H1 (cell line): ENCODE results near the gene RNF220. TPM values are rescaled to one million over a fixed set of nuclear protein-coding genes. Genes with fewer than 3 reads are reported as not detected.
A peak's percentile ranks its signal among the peaks of the same experiment; 100 is the strongest.

ENCODE experiments used
- CTCF ChIA-PET: fragments of 300-600 bp; sonication (Branson Sonifier 250); formaldehyde crosslinking; loops from one replicate; lab custom pipeline; 2021; ENCODE audit not compliant: partially characterized antibody; lab: Charles Lee
- POLR2A ChIA-PET: fragments of 300-600 bp; sonication (Branson Sonifier 250); formaldehyde crosslinking; loops from one replicate; lab custom pipeline; 2021; ENCODE audit warnings: inconsistent platforms; ENCODE audit not compliant: partially characterized antibody; lab: Charles Lee
- DNase-seq, 2 experiments: peaks; one replicate each; pipeline versions ENCODE4 v3.0.0 to v3.0.0-alpha.2; 2010 to 2022; ENCODE audit warnings: low spot score in 2 of 2, low read depth in 1 of 2, mixed read lengths in 1 of 2
- FAIRE-seq: peaks from 2 replicates; lab custom pipeline; 2011; peaks lifted over from hg19 to GRCh38; lab: Jason Lieb, UNC
- H2AFZ ChIP-seq: 2 replicates; pipeline ENCODE4 v1.8.1; 2012; ENCODE audit warnings: low read length, inconsistent platforms
- H2AK5ac ChIP-seq: 2 replicates; pipeline ENCODE4 v1.6.1; 2013; ENCODE audit warnings: low read depth, low read length
- H2BK120ac ChIP-seq: replicated peaks from 2 replicates; pipeline ENCODE3; 2013; ENCODE audit warnings: low read depth, low read length, inconsistent platforms
- H2BK12ac ChIP-seq: 2 replicates; pipeline ENCODE4 v1.6.1; 2013; ENCODE audit warnings: low read depth, low read length
- H2BK15ac ChIP-seq: 2 replicates; pipeline ENCODE4 v1.6.1; 2013; ENCODE audit warnings: low read length
- H2BK20ac ChIP-seq: 2 replicates; pipeline ENCODE4 v1.6.1; 2013; ENCODE audit warnings: low read length
- H2BK5ac ChIP-seq: 2 replicates; pipeline ENCODE4 v1.6.1; 2013; ENCODE audit warnings: low read depth, low read length
- H3K14ac ChIP-seq: 2 replicates; pipeline ENCODE4 v1.6.1; 2013; ENCODE audit warnings: inconsistent platforms; ENCODE audit not compliant: insufficient read length
- H3K18ac ChIP-seq: 2 replicates; pipeline ENCODE4 v1.6.1; 2013; ENCODE audit warnings: low read length; ENCODE audit errors: extremely low read depth
- H3K23ac ChIP-seq: 2 replicates; pipeline ENCODE4 v1.6.1; 2013; ENCODE audit warnings: inconsistent platforms; ENCODE audit not compliant: insufficient read length
- H3K23me2 ChIP-seq: 2 replicates; pipeline ENCODE4 v1.6.1; 2013; ENCODE audit warnings: low read depth, low read length
- H3K27ac ChIP-seq: 2 replicates; pipeline ENCODE4 v1.6.1; 2011; ENCODE audit warnings: low read depth, low read length, inconsistent platforms
- H3K27me3 ChIP-seq, 4 experiments: replicated peaks in 1 of 4; 1 replicate in 1 of 4; 2 replicates in 3 of 4; pipeline versions ENCODE4 v1.6.1 to v1.8.1; 2011 to 2013; ENCODE audit warnings: low read length in 3 of 4, mild to moderate bottlenecking in 3 of 4, inconsistent platforms in 2 of 4, mixed read lengths in 2 of 4, moderate library complexity in 1 of 4; ENCODE audit not compliant: control insufficient read depth in 3 of 4, insufficient read depth in 3 of 4; ENCODE audit errors: extremely low read depth in 1 of 4
- H3K36me3 ChIP-seq, 4 experiments: 2 replicates each; pipeline versions ENCODE4 v1.6.1 to v1.8.1; 2011 to 2013; ENCODE audit warnings: mild to moderate bottlenecking in 4 of 4, low read length in 3 of 4, moderate library complexity in 2 of 4, control low read depth in 1 of 4, inconsistent platforms in 1 of 4; ENCODE audit not compliant: insufficient read depth in 4 of 4, control insufficient read depth in 2 of 4
- H3K4ac ChIP-seq: replicated peaks from 2 replicates; pipeline ENCODE3; 2013; ENCODE audit warnings: low read length, low read depth, mixed read lengths, inconsistent platforms; ENCODE audit not compliant: insufficient read length
- H3K4me1 ChIP-seq, 4 experiments: replicated peaks in 1 of 4; 1 replicate in 1 of 4; 2 replicates in 3 of 4; pipeline versions ENCODE4 v1.6.1 to v1.8.1; 2011 to 2013; ENCODE audit warnings: low read length in 3 of 4, inconsistent platforms in 2 of 4, mixed read lengths in 1 of 4; ENCODE audit not compliant: insufficient read depth in 4 of 4, control insufficient read depth in 3 of 4
- H3K4me2 ChIP-seq, 2 experiments: 2 replicates each; pipeline versions ENCODE4 v1.6.1 to v1.8.1; 2011 to 2013; ENCODE audit warnings: low read depth in 2 of 2, low read length in 2 of 2, control low read depth in 1 of 2, inconsistent platforms in 1 of 2, mild to moderate bottlenecking in 1 of 2; ENCODE audit not compliant: insufficient read depth in 1 of 2
- H3K4me3 ChIP-seq, 4 experiments: fragments of 200-600, 300-600 bp in 1 of 4; sonication (generic), shearing (Covaris generic), sonication (Bioruptor Twin) in 1 of 4; 2 replicates each; pipeline versions ENCODE4 v1.5.1 to v1.8.1; 2011 to 2016; ENCODE audit warnings: low read length in 4 of 4, low read depth in 3 of 4, control low read depth in 2 of 4, inconsistent platforms in 2 of 4, mild to moderate bottlenecking in 2 of 4, mixed read lengths in 1 of 4, moderate library complexity in 1 of 4; ENCODE audit not compliant: insufficient read depth in 2 of 4; ENCODE audit errors: extremely low read depth in 1 of 4
- H3K56ac ChIP-seq: replicated peaks from 2 replicates; pipeline ENCODE3; 2013; ENCODE audit warnings: low read depth, mild to moderate bottlenecking, mixed read lengths, low read length, inconsistent platforms; ENCODE audit not compliant: insufficient read length
- H3K79me1 ChIP-seq: 2 replicates; pipeline ENCODE4 v1.6.1; 2013; ENCODE audit warnings: low read depth, low read length, control low read depth
- H3K79me2 ChIP-seq, 2 experiments: 2 replicates each; pipeline versions ENCODE4 v1.6.1 to v1.8.1; 2012 to 2013; ENCODE audit warnings: low read length in 2 of 2, mild to moderate bottlenecking in 2 of 2, inconsistent platforms in 1 of 2; ENCODE audit not compliant: insufficient read depth in 2 of 2, control insufficient read depth in 1 of 2
- H3K9ac ChIP-seq, 4 experiments: replicated peaks in 1 of 4; 1 replicate in 1 of 4; 2 replicates in 3 of 4; pipeline versions ENCODE4 v1.6.1 to v1.8.1; 2011 to 2013; ENCODE audit warnings: low read depth in 3 of 4, low read length in 3 of 4, control low read depth in 2 of 4, mild to moderate bottlenecking in 2 of 4, moderate library complexity in 2 of 4, inconsistent platforms in 1 of 4; ENCODE audit errors: extremely low read depth in 1 of 4
- H3K9me3 ChIP-seq, 2 experiments: 2 replicates each; pipeline versions ENCODE4 v1.6.1 to v1.8.1; 2012 to 2013; ENCODE audit warnings: mild to moderate bottlenecking in 2 of 2, moderate library complexity in 2 of 2, control low read depth in 1 of 2, inconsistent platforms in 1 of 2, low read depth in 1 of 2, low read length in 1 of 2, mixed read lengths in 1 of 2; ENCODE audit not compliant: insufficient read depth in 2 of 2
- H4K20me1 ChIP-seq, 2 experiments: replicated peaks in 1 of 2; 2 replicates each; pipeline versions ENCODE3 to v1.8.1; 2011 to 2013; ENCODE audit warnings: inconsistent platforms in 2 of 2, low read length in 2 of 2, mild to moderate bottlenecking in 1 of 2; ENCODE audit not compliant: insufficient read depth in 2 of 2, control insufficient read depth in 1 of 2
- H4K5ac ChIP-seq: 2 replicates; pipeline ENCODE4 v1.6.1; 2013; ENCODE audit warnings: low read length, low read depth, mixed read lengths, inconsistent platforms; ENCODE audit not compliant: insufficient read length
- H4K8ac ChIP-seq: 2 replicates; pipeline ENCODE4 v1.8.0; 2013; ENCODE audit warnings: mild to moderate bottlenecking, moderate library complexity, low read length, inconsistent platforms; ENCODE audit not compliant: insufficient read depth; ENCODE audit errors: extremely low read depth
- H4K91ac ChIP-seq: replicated peaks from 2 replicates; pipeline ENCODE3; 2013; ENCODE audit warnings: low read length, mixed read lengths, inconsistent platforms; ENCODE audit not compliant: insufficient read length
- BRCA1 ChIP-seq: IDR thresholded peaks from 2 replicates; pipeline ENCODE4 v1.6.1; 2012; ENCODE audit warnings: low read depth, low read length, improper control_type of control experiment
- FOSL1 ChIP-seq: IDR thresholded peaks from 2 replicates; pipeline ENCODE4 v1.6.1; 2011; ENCODE audit warnings: mild to moderate bottlenecking, low read depth, low read length, moderate library complexity; ENCODE audit not compliant: insufficient read depth
- HDAC6 ChIP-seq: IDR thresholded peaks from one replicate; pipeline ENCODE4 v1.7.1; 2012; ENCODE audit warnings: low read depth, mild to moderate bottlenecking, inconsistent platforms, low read length, moderate library complexity
- KDM1A ChIP-seq: fragments of 200-600, 300-600 bp; sonication (generic); IDR thresholded peaks from 2 replicates; pipeline ENCODE4 v1.7.1; 2016; ENCODE audit warnings: mild to moderate bottlenecking, low read length, borderline replicate concordance
- POLR2AphosphoS5 ChIP-seq: IDR thresholded peaks from 2 replicates; pipeline ENCODE4 v1.6.1; 2011; ENCODE audit warnings: low read depth, low read length
- RAD21 ChIP-seq, 2 experiments: IDR thresholded peaks in 1 of 2; conservative IDR thresholded peaks in 1 of 2; 2 replicates each; pipeline ENCODE4 v1.6.1; 2011; ENCODE audit warnings: low read depth in 2 of 2, low read length in 2 of 2, improper control_type of control experiment in 1 of 2, inconsistent platforms in 1 of 2, mild to moderate bottlenecking in 1 of 2, moderate library complexity in 1 of 2
- SIRT6 ChIP-seq: IDR thresholded peaks from one replicate; pipeline ENCODE4 v1.7.1; 2012; ENCODE audit warnings: low read length, inconsistent platforms
- SRF ChIP-seq: IDR thresholded peaks from 2 replicates; pipeline ENCODE4 v1.6.1; 2011; ENCODE audit warnings: mild to moderate bottlenecking, low read depth, low read length, moderate library complexity
- USF2 ChIP-seq: IDR thresholded peaks from 2 replicates; pipeline ENCODE4 v1.6.1; 2011; ENCODE audit warnings: low read length, improper control_type of control experiment
- whole genome bisulfite sequencing, 2 experiments: shearing (Covaris generic) in 1 of 2; methylation state at CpG; one replicate each; pipeline versions ENCODE4 v1.1.6 to v1.1.7; 2013 to 2015; ENCODE audit warnings: low lambda C conversion rate in 2 of 2, mixed read lengths in 2 of 2, inconsistent platforms in 1 of 2, low coverage in 1 of 2, missing lambda C conversion rate in 1 of 2; ENCODE audit not compliant: insufficient replicate concordance in 2 of 2, insufficient coverage in 1 of 2, insufficient read length in 1 of 2; ENCODE audit errors: extremely low coverage in 1 of 2, missing lambda C conversion rate in 1 of 2; 5-methylcytosine and 5-hydroxymethylcytosine counted together
- polyA plus RNA-seq, 7 experiments: library from polyadenylated mRNA; depleted of rRNA in 3 of 7; stranded (reverse) in 5 of 7; unstranded in 2 of 7; fragments of >200 nt in 5 of 7; fragments of 200-250 nt in 2 of 7; gene quantifications; 1 replicate in 5 of 7; 2 replicates in 1 of 7; 4 replicates in 1 of 7; pipeline versions ENCODE4 v1.2.1 to v1.2.3, GENCODE V29; 2011 to 2013; ENCODE audit warnings: missing spikeins in 2 of 7, mixed read lengths in 2 of 7
- total RNA-seq: library from RNA; stranded (reverse); fragmentation: NEBNext Ultra II Directional; extraction: Animal tissue kit (Norgen Biotek cat#: 25700); gene quantifications from 2 replicates; pipeline ENCODE4 v1.2.1, GENCODE V29; 2021

The RNF220 gene
- total and polyA plus RNA-seq, 2 of the 8 experiments (the other 6 are each of a cell fraction or from before 2014, with no cell fraction given), result 123 to 160 TPM

- no peak overlapping the region for H4K91ac ChIP-seq
- no peaks in the 10 kb centered on the region for H3K9me3 ChIP-seq
- H4K8ac ChIP-seq, result no peak overlapping the region
- no peak overlapping the region for H3K14ac ChIP-seq
- H2BK20ac ChIP-seq, result no peak overlapping the region
- H3K27ac ChIP-seq, result no peak overlapping the region
- H3K4ac ChIP-seq, result no peak overlapping the region
- FAIRE-seq (no peak), DNase-seq (no peak)
- no peak overlapping the region for H2AFZ ChIP-seq
- H3K4me3 ChIP-seq, result no peak overlapping the region
- H4K5ac ChIP-seq, result no peak overlapping the region
- 92% methylated on average over 8 of the region's 8 CpGs; no CpG with 5 or more reads in 1 of the 2 experiments for WGBS, 2 experiments
- H2BK12ac ChIP-seq, result 0 out of 2 replicates have a peak overlapping the region, but pooled peaks have one; percentile 6
- H3K4me2 ChIP-seq, result no peak overlapping the region
- no peaks in the 10 kb centered on the region for H3K36me3 ChIP-seq
- POLR2A ChIA-PET, result interaction anchor here (0.6 to 1.9 kb wide), 3 partner anchors 13 to 75 kb away, joined by 3 to 7 read pairs (median 3); no protein-coding TSS in a partner anchor
- no peak overlapping the region for H2AK5ac ChIP-seq
- no peaks in the 10 kb centered on the region; the same call in 1 of the 2 replicates for H3K79me1 ChIP-seq
- H4K20me1 ChIP-seq, result peaks cover 3 to 7% of the 10 kb centered on the region in 2 experiments
- no peak overlapping the region for H3K23ac ChIP-seq
- no peak overlapping the region for H3K56ac ChIP-seq
- H2BK5ac ChIP-seq, result no peak overlapping the region
- CTCF ChIA-PET, result interaction anchor here (0.5 to 2.8 kb wide), 20 partner anchors 10 to 315 kb away, joined by 3 to 10 read pairs (median 4); no protein-coding TSS in a partner anchor
- H3K23me2 ChIP-seq, result peaks cover 2% of the 10 kb centered on the region; the same call in 1 of the 2 replicates
- H3K4me1 ChIP-seq, result peaks cover 5 to 40% (median 25%) of the 10 kb centered on the region in 4 experiments
- H3K18ac ChIP-seq, result no peak overlapping the region
- H2BK15ac ChIP-seq, result no peak overlapping the region
- H2BK120ac ChIP-seq, result no peak overlapping the region
- no peak overlapping the region for H3K9ac ChIP-seq
- no peaks in the 10 kb centered on the region; a peak in 1 of 7 replicates for H3K27me3 ChIP-seq
- H3K79me2 ChIP-seq, result peaks cover 0 to 29% of the 10 kb centered on the region in 2 experiments; a peak in 3 of 4 replicates
- TF ChIP-seq KDM1A (no peak), SRF (no peak), SIRT6 (no peak), HDAC6 (no peak), USF2 (no peak), POLR2AphosphoS5 (no peak), RAD21 (IDR thresholded peaks at IDR 0.05 in 1 of 2, conservative IDR thresholded peaks at IDR 0.05 in 1 of 2; ENCODE audit: low read depth in 2 of 2, low read length in 2 of 2) (peak; percentile 16 to 40; a peak in 1 of 4 replicates), FOSL1 (no peak), BRCA1 (no peak)
Observed at GRCh38 chr1:44425341-44426082, 20.5 kb downstream of the RNF220 start.
